Left lung (tissue), 10 donors: ENCODE results near the gene NOL8. TPM values are rescaled to one million over a fixed set of nuclear protein-coding genes. Genes with fewer than 3 reads are reported as not detected.

Experiments
- ATAC-seq: fragments of 200-7000 bp; cut with Tn5 transposase; one replicate; pipeline ENCODE4 v1.9.1; 2020; ENCODE audit warnings: moderate library complexity
- DNase-seq, 4 donors: peaks; one replicate each; pipeline ENCODE4 v3.0.0-alpha.2; 2013 to 2020
- H3K27ac ChIP-seq, 2 donors: fragments of 200-600 bp; sonication (generic) in 1 of 2; one replicate each; pipeline versions ENCODE4 v1.5.0 to v1.8.0; 2020 to 2021
- H3K27me3 ChIP-seq, 2 donors: fragments of 200-600 bp; sonication (generic) in 1 of 2; one replicate each; pipeline versions ENCODE4 v1.5.0 to v1.8.0; 2020 to 2021
- H3K36me3 ChIP-seq, 2 donors: fragments of 200-600 bp; sonication (generic) in 1 of 2; one replicate each; pipeline versions ENCODE4 v1.5.0 to v1.8.0; 2020 to 2021
- H3K4me1 ChIP-seq, 2 donors: fragments of 200-600 bp; one replicate each; pipeline ENCODE4 v1.8.0; 2021
- H3K4me3 ChIP-seq, 2 donors: fragments of 200-600 bp; sonication (generic) in 1 of 2; one replicate each; pipeline versions ENCODE4 v1.5.0 to v1.8.0; 2020 to 2021; ENCODE audit warnings: mild to moderate bottlenecking in 1 of 2
- H3K9me3 ChIP-seq, 2 donors: fragments of 200-600 bp; sonication (generic) in 1 of 2; one replicate each; pipeline versions ENCODE4 v1.5.0 to v1.8.0; 2020 to 2021
- CTCF ChIP-seq, 2 donors: fragments of 200-600 bp; sonication (generic) in 1 of 2; IDR thresholded peaks; one replicate each; pipeline versions ENCODE4 v1.5.0 to v1.8.0; 2021; ENCODE audit warnings: antibody characterized with exemption in 2 of 2
- intact Hi-C, 2 donors: fragments of 100-400 bp; cut with DNase I; formaldehyde crosslinking; loops; one replicate each; pipeline versions ENCODE4 v1.11.2 to v1.14.2; 2022
- polyA plus RNA-seq, 6 donors: library from polyadenylated mRNA; unstranded; fragments of 120-200 nt; gene quantifications; one replicate each; pipeline ENCODE4 v1.2.1, GENCODE V29; 2013; ENCODE audit not compliant: insufficient read length in 6 of 6
- total RNA-seq, 2 donors: library from RNA; stranded (reverse); fragmentation: NEBNext Ultra II Directional; extraction: Animal tissue kit (Norgen Biotek cat#: 25700); gene quantifications; one replicate each; pipeline ENCODE4 v1.2.1, GENCODE V29; 2021
- donor health status: DM: no; HTN: yes; CAD: no.
- donor health status: DM: no; HTN: no; CAD: no.

The NOL8 gene
- total and polyA plus RNA-seq, 8 donors: 23.7 to 69.3 (median 48.6) TPM

- DNase-seq (no peak), ATAC-seq (no peak)
- Histone ChIP-seq H3K4me3 (no peak overlapping the region), H3K4me1 (peaks cover 23 to 30% of the 10 kb centered on the region in 2 donors), H3K9me3 (no peaks in the 10 kb centered on the region), H3K36me3 (peaks cover 0 to 32% of the 10 kb centered on the region in 2 donors), H3K27me3 (no peaks in the 10 kb centered on the region), H3K27ac (no peak overlapping the region)
- intact Hi-C loops: no loop called here
- TF ChIP-seq CTCF (IDR thresholded peaks at IDR 0.05): no peak
These were observed 34.2 kb downstream of the NOL8 start for GRCh38 chr9:92290785-92291429.

GRCh38 chr9:92289708-92290390 lies 35.3 kb downstream of the NOL8 start:
- no peak overlapping the region for H3K27ac ChIP-seq
- no peak for TF ChIP-seq CTCF (IDR thresholded peaks at IDR 0.05)
- no peaks in the 10 kb centered on the region for H3K27me3 ChIP-seq
- peaks cover 0 to 42% of the 10 kb centered on the region in 2 donors for H3K36me3 ChIP-seq
- no peaks in the 10 kb centered on the region for H3K9me3 ChIP-seq
- no peak for ATAC-seq
- intact Hi-C loops: no loop called here
- no peak overlapping the region for H3K4me3 ChIP-seq
- DNase-seq: no peak
- H3K4me1 ChIP-seq: peaks cover 23 to 26% of the 10 kb centered on the region in 2 donors

DNA sequence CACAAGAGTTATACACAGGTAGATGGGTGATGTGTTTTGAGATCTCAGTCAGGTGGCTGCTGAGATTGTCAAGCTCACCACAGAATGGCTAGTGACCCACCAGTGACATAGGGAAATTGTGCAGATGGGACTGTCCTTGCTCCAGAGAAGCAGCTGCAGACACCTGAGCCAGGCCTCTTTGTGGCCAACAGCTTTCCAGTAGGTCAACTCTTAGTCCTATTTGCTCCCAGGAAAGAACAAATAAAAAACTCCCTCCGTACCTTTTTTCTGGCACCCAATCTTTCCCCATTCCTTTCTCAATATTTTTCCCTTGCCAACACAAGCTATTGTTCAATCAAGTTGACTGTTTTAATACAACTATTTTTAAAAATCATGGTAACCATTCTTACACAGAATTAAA lies 45.8 kb downstream of the NOL8 start:
- no peak for TF ChIP-seq CTCF (IDR thresholded peaks at IDR 0.05)
- Histone ChIP-seq H3K27me3 (no peaks in the 10 kb centered on the region), H3K27ac (no peak overlapping the region), H3K4me1 (no peaks in the 10 kb centered on the region), H3K4me3 (no peak overlapping the region), H3K9me3 (no peaks in the 10 kb centered on the region), H3K36me3 (peaks cover 0 to 100% of the 10 kb centered on the region in 2 donors)
- ATAC-seq (no peak), DNase-seq (no peak)
- intact Hi-C loops: no loop called here

GRCh38 chr9:92278110-92278509 lies 47.0 kb downstream of the NOL8 start:
- Histone ChIP-seq H3K27me3 (no peaks in the 10 kb centered on the region), H3K4me3 (no peak overlapping the region), H3K9me3 (no peaks in the 10 kb centered on the region), H3K36me3 (peaks cover 0 to 100% of the 10 kb centered on the region in 2 donors), H3K4me1 (no peaks in the 10 kb centered on the region), H3K27ac (no peak overlapping the region)
- no peak for ATAC-seq
- no peak for DNase-seq
- no peak for TF ChIP-seq CTCF (IDR thresholded peaks at IDR 0.05)
- intact Hi-C loops: no loop called here

DNA sequence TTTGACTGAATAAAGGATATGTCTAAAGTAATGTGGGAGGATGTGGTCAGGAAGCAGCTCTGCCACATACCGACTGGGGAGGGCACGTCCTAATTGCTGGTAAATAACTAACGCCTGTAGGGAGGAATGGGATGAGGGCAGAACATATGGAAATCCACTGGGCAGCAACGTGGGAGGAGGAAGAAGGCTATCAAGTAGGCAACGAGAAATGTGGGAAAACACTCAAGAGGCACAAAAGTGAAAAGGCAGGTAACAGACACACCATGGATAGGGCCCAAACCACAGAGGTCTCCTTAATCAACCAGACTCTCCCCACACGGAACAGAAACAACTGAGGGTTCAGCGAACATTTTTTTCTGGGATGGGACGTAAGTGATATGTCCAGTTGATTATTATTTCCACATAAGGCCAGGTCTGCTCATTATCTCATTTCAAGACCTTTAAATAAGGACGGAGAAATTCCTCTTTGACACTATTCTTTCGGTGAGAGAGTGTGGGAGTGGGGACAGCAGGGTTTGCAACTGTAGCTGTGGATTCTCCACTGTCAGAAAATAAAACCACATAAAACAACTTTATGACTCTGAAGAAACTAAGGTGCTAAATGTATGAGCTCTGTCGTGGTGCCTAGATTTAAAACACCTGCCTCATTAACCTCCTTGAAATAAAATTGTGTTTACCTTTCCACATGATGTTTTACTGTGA lies 48.7 kb downstream of the NOL8 start:
- DNase-seq (no peak), ATAC-seq (no peak)
- intact Hi-C loops: no loop called here
- Histone ChIP-seq H3K4me1 (no peaks in the 10 kb centered on the region), H3K27ac (no peak overlapping the region), H3K36me3 (peaks cover 0 to 100% of the 10 kb centered on the region in 2 donors), H3K9me3 (no peaks in the 10 kb centered on the region), H3K4me3 (no peak overlapping the region), H3K27me3 (no peaks in the 10 kb centered on the region)
- no peak for TF ChIP-seq CTCF (IDR thresholded peaks at IDR 0.05)
